ENCODE results near the gene ADGRG6.
"Not testable (repeated sequence)": the region's sequence is repeated elsewhere in the genome, so short reads cannot be mapped to it uniquely, and the experiment has no call there.

ADGRG6 gene

DNA sequence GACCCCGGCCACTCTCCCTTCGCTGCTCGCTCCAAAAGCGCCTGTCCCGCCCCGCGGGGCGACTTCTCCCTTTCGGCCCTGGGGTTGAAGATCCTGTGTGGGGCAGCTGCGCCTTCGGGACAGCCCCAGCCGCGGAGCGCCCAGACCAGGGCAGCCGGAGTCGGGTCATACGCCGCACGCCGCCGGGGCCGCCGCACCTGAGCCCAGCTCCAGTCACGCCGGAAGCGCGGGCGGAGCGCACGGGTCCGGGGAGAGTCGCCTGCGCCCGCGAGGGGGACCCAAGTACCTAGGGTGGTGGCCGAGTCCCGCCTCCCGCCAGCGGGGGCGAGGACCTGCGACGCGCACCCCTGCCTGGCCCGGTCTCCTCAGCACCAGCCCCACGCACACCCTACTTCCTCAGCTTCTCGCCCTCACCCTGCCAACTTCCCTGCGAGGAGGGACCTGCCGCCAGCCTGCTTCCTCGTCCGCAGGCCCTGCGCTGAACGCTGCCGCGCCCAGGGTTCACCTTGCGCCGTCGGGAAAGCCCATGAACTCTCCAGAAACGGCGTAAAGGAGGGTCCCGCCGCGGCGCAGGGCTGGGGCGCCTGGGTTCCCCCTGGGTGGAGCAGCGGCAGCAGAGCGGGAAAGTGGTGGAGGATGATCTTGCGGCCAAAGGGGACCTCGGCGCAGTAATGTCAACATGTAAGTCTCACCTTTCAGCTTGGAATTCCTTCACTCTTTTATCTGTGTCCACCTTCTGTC, at the start of gene ADGRG6:
Gene ADGRG6, plus strand, starts transcription at position 357 of the 741 bp plus-strand sequence. Its CDS starts 323 bp downstream, at position 680.
- peak; percentile 56 for DNase-seq

- DNase-seq, result no peak
Measured at GRCh38 chr6:142254513-142254912, 47.3 kb upstream of the ADGRG6 start.

DNA sequence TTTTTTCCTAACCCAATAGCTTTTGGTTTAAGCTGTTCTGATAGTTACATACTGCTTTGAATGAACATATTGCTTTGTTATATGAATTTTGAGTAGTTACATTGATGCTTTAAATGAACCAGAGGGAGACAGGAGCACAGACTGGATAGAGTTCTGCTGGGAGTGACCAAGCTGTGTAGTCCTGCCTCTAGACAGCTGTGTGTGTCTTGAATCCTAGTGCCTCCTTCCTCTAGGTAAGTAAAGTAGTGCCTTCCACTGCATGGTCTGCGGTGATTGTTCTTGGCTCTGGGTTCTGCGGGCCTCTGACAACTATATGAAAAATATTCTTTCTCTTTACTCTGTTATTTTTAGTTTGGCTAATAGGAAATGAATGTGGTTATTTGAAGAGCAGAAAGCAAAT, 46.0 kb upstream of the ADGRG6 start:
- DNase-seq, result no peak

DNA sequence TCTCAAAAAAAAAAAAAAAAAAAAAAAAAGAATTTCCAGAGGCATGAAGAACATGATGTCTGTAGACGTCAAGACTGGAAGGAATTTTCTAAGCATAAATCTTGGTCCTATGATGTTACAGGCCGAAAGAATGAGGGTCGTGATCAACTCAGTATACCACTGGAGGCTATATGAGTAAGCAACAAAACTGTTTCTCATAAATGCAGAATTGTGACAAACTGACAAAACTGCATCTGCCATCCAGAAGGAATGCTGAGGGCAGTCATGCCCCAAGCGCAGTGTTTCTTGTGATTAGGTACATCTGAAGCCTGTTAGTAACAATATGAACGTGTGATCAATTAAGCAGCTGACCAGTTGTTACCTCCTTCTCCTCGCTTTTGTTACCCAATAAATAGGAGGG, 43.5 kb upstream of the ADGRG6 start:
- no peak for DNase-seq

- DNase-seq, result no peak
Measured at GRCh38 chr6:142258757-142259156, 43.0 kb upstream of the ADGRG6 start.

GRCh38 chr6:142260748-142261147, 41.1 kb upstream of the ADGRG6 start:
- no peak for DNase-seq

- no peak for DNase-seq
Measured at GRCh38 chr6:142262231-142262630, 39.6 kb upstream of the ADGRG6 start.

GRCh38 chr6:142265476-142265875, 36.3 kb upstream of the ADGRG6 start:
- no peak for DNase-seq

GRCh38 chr6:142266060-142266459, 35.7 kb upstream of the ADGRG6 start:
- no peak for DNase-seq

DNA sequence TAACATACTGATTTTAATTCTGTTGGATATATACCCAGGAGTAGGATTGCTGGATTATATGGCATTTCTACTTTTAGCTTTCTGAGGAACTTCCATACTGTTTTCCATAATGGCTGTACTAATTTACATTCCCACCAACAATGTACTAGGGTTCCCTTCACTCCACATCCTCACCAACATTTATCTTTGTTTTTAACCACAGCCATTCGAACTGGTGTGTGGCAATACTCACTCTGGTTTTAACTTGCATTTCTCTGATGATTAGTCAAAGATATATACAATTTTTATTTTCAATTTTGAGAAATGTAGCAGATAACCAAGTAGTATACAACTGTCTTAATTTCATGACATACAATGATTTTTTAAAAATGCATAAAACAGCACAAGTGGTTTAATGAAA, 30.3 kb upstream of the ADGRG6 start:
- no peak for DNase-seq

DNA sequence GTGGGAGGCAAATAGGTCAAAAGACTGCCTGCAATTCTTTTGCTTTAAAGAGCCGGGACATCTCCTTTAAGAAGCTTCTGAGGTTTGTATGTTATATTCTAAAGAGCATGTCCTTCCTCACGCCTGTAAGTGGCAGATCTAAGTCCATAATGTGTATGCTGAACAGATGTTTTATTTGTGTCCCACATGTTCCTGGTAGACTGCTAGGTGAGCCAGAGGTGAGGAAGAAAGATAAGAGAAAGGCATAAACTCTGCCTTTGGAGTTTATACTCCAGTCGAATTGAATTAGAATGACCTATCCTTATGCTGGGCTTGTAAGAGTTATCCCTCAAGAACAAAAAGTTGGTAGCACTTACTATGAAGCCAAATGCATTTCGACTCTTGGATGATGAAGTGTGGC, 27.2 kb upstream of the ADGRG6 start:
- DNase-seq, result no peak

DNA sequence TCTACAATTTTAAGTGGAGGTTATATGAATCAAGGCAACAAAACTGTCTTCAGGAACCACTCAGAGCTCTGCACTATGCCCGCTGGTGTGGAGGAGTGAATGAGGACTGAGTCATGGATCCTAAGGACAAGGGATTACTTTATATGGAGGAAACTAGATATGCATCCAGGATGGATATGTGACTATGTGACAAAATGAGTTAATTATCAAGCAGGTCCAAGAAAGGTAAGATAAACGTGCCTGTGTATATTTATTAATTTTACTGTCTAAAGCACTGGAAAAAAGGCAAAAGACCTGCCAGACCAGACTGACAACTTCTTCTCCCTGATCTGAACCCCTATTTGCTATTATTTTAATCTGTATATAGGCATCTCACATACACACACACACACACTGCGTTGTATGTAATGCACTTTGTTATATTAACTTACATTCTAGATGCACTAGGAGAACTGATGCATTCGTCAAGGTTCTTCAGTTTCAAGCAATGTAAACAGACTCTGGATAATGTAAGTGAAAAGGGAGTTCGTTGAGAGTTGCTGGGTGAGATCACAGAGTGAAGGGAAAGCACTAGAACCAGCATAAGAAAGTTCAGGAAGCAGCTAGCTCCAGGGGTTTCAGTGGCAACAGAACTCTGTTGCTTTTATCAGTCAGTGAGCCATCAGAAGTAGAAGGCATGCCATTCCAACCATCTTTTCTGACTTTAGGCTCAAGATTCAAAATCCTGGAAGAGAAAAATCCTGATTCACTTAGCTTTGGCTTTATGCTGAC, 26.4 kb upstream of the ADGRG6 start:
- DNase-seq, result no peak

DNA sequence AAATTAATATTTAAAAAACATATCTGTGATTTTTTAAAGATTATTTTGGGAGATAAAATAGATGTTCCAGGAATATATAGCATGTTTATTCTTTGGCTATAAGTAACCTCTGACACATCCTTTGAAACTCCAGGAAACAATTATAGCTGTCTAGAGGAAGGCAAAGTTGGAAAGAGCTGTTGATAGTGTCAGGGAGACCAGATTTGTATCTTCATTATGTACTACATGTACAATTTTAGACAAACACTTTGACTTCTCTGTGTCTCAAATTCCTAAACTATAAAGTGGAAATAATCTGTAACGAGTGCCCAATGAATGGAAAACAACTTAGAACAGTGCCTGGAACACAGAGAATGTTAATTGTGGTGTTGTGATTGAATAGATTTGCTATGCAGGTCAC, 25.6 kb upstream of the ADGRG6 start:
- DNase-seq, result no peak

- no peak for DNase-seq
Measured at GRCh38 chr6:142279350-142280180, 22.2 kb upstream of the ADGRG6 start.

DNA sequence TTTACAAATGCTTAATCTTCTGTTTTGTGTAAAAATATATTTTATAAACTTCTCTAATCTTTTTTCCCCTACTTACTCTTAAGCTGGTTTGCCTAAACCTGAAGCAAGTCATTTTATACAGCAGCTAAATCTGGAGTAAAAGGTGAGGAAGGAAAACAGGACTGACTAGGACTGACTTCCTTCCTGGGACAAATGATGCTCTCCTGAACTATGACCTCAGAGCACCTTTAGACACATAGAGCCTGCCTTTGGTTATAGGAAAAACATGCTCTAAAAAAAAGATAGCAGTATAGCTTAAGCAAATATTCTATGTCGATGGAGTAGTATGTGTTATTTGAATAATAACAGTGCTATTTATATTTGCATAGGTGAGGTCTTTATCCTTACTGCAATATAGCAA, 21.5 kb upstream of the ADGRG6 start:
- DNase-seq, result no peak

DNA sequence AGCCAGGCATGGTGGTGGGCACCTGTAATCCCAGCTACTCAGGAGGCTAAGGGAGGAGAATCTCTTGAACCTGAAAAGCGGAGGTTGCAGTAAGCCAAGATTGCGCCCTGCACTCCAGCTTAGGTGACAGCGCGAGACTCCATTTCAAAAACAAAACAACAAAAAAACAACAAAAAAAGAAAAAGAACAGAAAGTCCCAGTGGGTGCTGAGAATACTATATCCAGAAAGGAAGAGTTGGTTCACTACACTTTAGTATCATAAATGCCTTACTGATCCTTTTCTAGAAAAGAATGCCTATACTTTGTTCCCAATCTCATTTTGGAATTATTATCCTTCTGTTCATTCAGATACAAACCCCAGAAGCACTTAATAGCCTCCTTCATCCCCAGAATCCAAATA, 20.9 kb upstream of the ADGRG6 start:
- DNase-seq, result no peak

- DNase-seq, result not testable (repeated sequence)
Measured at GRCh38 chr6:142283138-142283537, 18.7 kb upstream of the ADGRG6 start.

- DNase-seq, result no peak
Measured at GRCh38 chr6:142284419-142284818, 17.4 kb upstream of the ADGRG6 start.

- DNase-seq, result no peak
Measured at GRCh38 chr6:142285235-142286087, 16.3 kb upstream of the ADGRG6 start.

GRCh38 chr6:142286088-142286409, 15.8 kb upstream of the ADGRG6 start:
- no peak for DNase-seq

GRCh38 chr6:142289687-142290086, 12.1 kb upstream of the ADGRG6 start:
- DNase-seq, result no peak

DNA sequence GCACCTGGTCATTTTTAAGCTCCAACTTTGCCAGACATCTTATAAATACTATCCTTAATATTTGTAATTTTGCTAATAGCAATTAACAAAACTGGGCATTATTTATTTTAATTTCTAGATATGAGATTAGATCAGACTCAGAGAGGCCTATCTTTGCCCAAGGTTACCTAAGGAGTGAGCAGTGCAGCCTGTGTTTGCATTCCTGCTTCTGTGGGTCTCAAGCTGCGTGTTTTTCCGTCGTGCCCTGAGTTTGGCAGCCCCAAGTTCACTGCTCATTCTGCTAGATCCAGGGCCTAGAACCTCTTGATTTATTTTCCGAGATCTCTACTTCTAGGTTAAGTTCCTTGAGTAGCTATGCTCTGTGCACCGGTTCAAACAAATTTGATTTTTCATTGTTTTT, 11.0 kb upstream of the ADGRG6 start:
- no peak for DNase-seq

- no peak for DNase-seq
Measured at GRCh38 chr6:142291512-142291911, 10.3 kb upstream of the ADGRG6 start.
